GM19438 (cell line): ENCODE results near the gene CYB561A3.

Experiments
- ATAC-seq: cut with Tn5 transposase; IDR thresholded peaks from one replicate; pipeline ENCODE4 v1.9.1; 2021; ENCODE audit warnings: low read depth; ENCODE audit not compliant: unreplicated experiment

The CYB561A3 gene

DNA sequence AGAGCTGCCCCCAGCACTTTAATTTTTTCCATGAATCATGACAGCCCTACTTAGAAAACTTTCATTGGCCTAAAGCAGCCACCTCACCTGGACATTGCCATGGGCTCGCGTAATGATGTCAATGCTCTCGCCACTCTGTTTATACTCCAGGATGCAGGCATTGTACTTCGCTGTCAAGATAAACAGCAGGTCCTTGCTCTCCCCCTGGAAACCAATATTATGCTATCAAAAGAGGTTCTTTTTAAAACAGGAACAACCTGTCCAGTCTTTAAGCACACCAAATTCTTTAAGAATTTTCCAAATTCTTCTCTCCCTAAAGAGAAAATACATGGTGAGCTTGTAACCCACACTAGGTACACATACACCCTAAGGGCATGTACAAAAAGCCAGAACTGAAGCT is 31.8 kb downstream of the CYB561A3 start:
- ATAC-seq = no peak

GRCh38 chr11:61328351-61328750 is 33.3 kb downstream of the CYB561A3 start:
- ATAC-seq = no peak

- no peak for ATAC-seq
Measured at GRCh38 chr11:61327669-61328071, 34.0 kb downstream of the CYB561A3 start.

- ATAC-seq = no peak
Measured at GRCh38 chr11:61325649-61326414, 35.9 kb downstream of the CYB561A3 start.

GRCh38 chr11:61315260-61315659 is 46.4 kb downstream of the CYB561A3 start:
- no peak for ATAC-seq

DNA sequence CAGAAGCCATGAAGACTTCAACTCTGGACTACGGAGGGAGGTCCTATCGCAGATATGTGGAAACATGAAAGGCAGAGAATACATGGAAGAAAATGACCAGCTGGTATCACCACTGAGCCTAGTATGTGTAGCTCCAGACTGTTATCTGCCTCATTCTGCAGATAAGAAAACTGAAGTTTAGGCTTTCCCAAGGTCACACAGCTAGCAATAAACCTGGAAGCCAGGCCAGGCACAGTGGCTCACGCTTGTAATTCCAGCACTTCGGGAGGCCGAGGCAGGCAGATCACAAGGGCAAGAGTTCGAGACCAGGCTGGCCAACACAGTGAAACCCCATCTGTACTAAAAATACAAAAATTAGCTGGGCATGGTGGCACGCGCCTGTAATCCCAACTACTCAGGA is 50.9 kb downstream of the CYB561A3 start:
- ATAC-seq = no peak

DNA sequence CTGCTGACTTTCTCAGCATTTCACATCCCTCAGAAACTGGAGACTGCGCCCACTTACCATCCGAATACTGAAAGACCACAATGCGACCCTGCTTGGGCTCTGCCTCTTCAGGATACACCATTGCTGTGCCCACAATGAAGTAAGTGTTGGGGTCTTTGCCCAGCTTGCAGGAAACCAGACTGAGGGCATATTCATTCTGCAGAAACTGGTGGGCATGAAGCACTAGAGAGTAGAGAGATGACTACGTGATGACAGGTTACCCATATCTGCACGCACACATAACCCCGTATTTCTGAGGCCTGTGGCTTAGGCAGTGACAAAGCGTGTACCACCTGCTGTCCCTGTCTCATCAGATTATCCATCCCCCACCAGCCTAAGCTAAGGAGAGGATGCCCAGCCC is 51.9 kb downstream of the CYB561A3 start:
- no peak for ATAC-seq

GRCh38 chr11:61309141-61309540 is 52.5 kb downstream of the CYB561A3 start:
- no peak for ATAC-seq

DNA sequence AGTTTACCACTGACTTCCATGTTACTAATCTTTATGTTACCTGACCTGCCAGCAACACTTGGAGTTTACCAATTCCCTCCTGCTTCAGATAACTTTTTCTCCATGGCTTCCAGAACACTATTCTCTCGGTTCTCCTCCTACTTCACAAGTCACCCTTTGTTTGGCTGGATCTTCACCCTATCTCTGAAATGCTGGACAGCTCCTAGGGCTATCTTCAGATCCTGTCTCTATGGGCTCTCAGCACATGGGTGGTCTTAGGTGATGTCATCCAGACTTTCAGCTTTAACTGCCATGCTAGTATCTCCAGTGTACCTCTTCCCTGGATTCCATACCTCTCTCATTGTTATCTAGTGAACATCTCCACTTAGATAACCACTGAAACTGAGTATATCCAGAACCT is 54.3 kb downstream of the CYB561A3 start:
- ATAC-seq = no peak

GRCh38 chr11:61306221-61306620 is 55.5 kb downstream of the CYB561A3 start:
- no peak for ATAC-seq

GRCh38 chr11:61305417-61305816 is 56.3 kb downstream of the CYB561A3 start:
- no peak for ATAC-seq

- no peak for ATAC-seq
Measured at GRCh38 chr11:61303725-61304124, 58.0 kb downstream of the CYB561A3 start.

DNA sequence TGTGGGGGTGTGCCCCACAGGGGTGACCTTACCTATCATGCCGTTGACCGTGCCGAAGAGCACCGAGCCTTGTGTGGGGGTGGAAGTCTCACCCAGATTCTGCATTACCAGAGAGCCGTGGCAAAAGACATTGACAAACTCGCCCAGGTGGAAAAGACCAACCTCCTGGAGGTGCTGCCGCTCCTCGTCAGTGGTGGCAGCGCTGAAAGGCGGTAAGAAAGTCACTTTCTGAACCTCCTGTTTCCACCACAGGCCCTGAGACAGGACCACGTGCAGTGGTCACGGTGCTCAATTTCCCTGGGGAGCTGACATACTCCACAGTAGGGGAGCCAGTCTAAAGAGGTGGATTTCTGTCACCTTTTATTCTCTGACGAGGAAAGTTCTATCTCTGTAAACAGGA is 59.1 kb downstream of the CYB561A3 start:
- no peak for ATAC-seq
